ENCODE measurements around the gene MTHFD1. TPM values are rescaled to one million over a fixed set of nuclear protein-coding genes. Genes with fewer than 3 reads are reported as not detected.

The MTHFD1 gene
- total and polyA plus RNA-seq, 7 donors = 34.7 to 77.4 (median 57.4) TPM

GRCh38 chr14:64411001-64411400 is 22.8 kb downstream of the MTHFD1 start:
- intact Hi-C loops (cut with DNase I) = no loop called here
- DNase-seq = no peak
- Histone ChIP-seq H3K36me3 (ENCODE audit: insufficient read depth in 1 of 2, low read depth in 1 of 2) (peaks cover 9 to 44% of the 10 kb centered on the region in 2 donors), H3K27me3 (ENCODE audit: insufficient read depth in 3 of 3, low read length in 2 of 3) (no peaks in the 10 kb centered on the region), H3K4me1 (no peaks in the 10 kb centered on the region), H3K4me3 (no peak overlapping the region), H3K9me3 (no peaks in the 10 kb centered on the region), H3K27ac (no peak overlapping the region)
- no peak for TF ChIP-seq CTCF (IDR thresholded peaks at IDR 0.05)
- ATAC-seq = no peak
- WGBS, 3 donors = 94 to 97% (median 96%) methylated on average over 4 of the region's 4 CpGs

GRCh38 chr14:64412237-64412636 is 24.1 kb downstream of the MTHFD1 start:
- ATAC-seq (no peak), DNase-seq (no peak)
- TF ChIP-seq CTCF (IDR thresholded peaks at IDR 0.05) = no peak
- Histone ChIP-seq H3K36me3 (ENCODE audit: insufficient read depth in 1 of 2, low read depth in 1 of 2) (peaks cover 9 to 56% of the 10 kb centered on the region in 2 donors), H3K27me3 (ENCODE audit: insufficient read depth in 3 of 3, low read length in 2 of 3) (no peaks in the 10 kb centered on the region), H3K27ac (no peak overlapping the region), H3K4me3 (no peak overlapping the region), H3K9me3 (no peaks in the 10 kb centered on the region), H3K4me1 (no peaks in the 10 kb centered on the region)
- intact Hi-C loops (cut with DNase I) = no loop called here
- WGBS, 3 donors = 88 to 100% (median 100%) methylated on average over 1 of the region's 1 CpG

DNA sequence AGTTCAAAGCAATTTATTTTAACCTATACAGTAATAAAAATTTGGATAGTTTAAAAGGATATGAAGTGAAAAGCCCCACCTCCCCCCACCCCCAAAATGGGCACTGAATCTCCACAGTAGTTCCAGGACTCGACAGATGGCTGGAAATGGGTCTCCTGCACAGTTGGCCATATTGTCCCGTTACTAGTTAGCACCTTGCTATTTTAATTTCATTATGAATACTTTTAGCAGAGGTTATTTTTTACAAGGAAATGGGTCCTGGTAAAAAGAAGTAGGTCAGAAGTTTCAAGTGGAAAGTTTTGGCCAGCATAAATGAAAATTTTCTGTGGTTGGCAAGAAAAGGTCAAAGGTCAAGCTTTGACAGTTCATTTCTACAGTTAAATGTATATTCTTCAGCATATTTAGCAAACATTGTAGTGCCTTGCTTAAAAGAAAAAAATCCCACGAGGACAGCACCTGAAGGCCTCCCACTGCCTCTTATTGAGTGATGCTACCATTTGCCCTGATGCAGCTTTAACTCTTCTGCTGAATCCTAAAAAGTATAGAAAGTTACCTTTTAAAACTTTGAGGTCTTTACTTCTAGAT is 28.3 kb downstream of the MTHFD1 start:
- H3K9me3 ChIP-seq = no peaks in the 10 kb centered on the region
- H3K4me1 ChIP-seq = peaks cover 3% of the 10 kb centered on the region
- H3K27me3 ChIP-seq (ENCODE audit: insufficient read depth in 3 of 3, low read length in 2 of 3) = no peaks in the 10 kb centered on the region
- peaks cover 7 to 89% of the 10 kb centered on the region in 2 donors for H3K36me3 ChIP-seq (ENCODE audit: insufficient read depth in 1 of 2, low read depth in 1 of 2)
- DNase-seq (no peak), ATAC-seq (no peak)
- no peak for TF ChIP-seq CTCF (IDR thresholded peaks at IDR 0.05)
- intact Hi-C loops (cut with DNase I) = no loop called here
- no peak overlapping the region for H3K4me3 ChIP-seq
- no peak overlapping the region for H3K27ac ChIP-seq
- WGBS, 3 donors = 84 to 94% (median 91%) methylated on average over 3 of the region's 3 CpGs

DNA sequence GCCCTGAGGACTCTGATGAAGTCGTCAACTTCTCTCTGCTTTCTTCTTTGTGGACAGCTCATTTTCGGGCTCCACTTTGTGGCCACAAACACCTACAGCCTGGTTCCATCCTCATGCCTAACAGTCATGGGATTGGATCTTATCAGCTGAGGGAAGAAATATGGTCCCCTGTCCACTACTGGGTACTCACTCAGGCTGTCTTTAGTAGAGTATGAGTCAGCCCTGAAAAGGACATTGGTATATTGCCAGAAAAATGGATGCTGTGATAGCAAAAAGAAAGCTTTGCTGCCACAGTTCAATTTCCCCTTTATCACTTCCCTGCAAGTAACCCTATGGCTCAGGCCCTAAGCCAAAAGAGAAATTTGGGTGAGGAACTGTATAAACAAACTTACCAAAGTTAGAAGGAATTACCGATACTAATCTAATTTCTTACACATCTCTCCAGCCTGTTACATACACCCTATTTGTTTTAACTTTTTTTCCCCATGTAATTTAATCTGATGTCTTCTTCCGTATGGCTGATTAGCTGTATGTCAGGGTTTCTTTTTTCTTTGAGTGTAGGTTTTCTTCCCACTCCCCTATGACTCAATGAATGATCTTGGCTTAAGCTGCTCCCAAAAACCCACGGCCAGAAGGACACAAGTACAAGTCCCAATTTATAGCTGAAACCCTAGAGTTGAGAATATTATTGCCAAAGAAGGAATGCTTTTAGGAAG is 29.1 kb downstream of the MTHFD1 start:
- ATAC-seq = peak in 2 of 4 donors; percentile 23 to 39
- intact Hi-C loops (cut with DNase I) = no loop called here

More for the DNA sequence above, 29.1 kb downstream of the MTHFD1 start:
- DNase-seq = no peak
- peaks cover 5% of the 10 kb centered on the region for H3K4me1 ChIP-seq
- no peak overlapping the region for H3K27ac ChIP-seq
- H3K4me3 ChIP-seq = no peak overlapping the region
- 91 to 96% (median 91%) methylated on average over 5 of the region's 5 CpGs for WGBS, 3 donors
- H3K9me3 ChIP-seq = no peaks in the 10 kb centered on the region
- no peak for TF ChIP-seq CTCF (IDR thresholded peaks at IDR 0.05)
- H3K27me3 ChIP-seq (ENCODE audit: insufficient read depth in 3 of 3, low read length in 2 of 3) = no peaks in the 10 kb centered on the region
- H3K36me3 ChIP-seq (ENCODE audit: insufficient read depth in 1 of 2, low read depth in 1 of 2) = peaks cover 4 to 88% of the 10 kb centered on the region in 2 donors

Data from psoas muscle (tissue), 8 donors.